SIG-M5 (cell line): Measurements from ENCODE around the gene FHL1.
"Not testable (repeated sequence)": the region's sequence is repeated elsewhere in the genome, so short reads cannot be mapped to it uniquely, and the experiment has no call there.

Experiments
- DNase-seq: peaks from one replicate; lab custom pipeline; 2025; lab: John Stamatoyannopoulos, UW

Gene FHL1

DNA sequence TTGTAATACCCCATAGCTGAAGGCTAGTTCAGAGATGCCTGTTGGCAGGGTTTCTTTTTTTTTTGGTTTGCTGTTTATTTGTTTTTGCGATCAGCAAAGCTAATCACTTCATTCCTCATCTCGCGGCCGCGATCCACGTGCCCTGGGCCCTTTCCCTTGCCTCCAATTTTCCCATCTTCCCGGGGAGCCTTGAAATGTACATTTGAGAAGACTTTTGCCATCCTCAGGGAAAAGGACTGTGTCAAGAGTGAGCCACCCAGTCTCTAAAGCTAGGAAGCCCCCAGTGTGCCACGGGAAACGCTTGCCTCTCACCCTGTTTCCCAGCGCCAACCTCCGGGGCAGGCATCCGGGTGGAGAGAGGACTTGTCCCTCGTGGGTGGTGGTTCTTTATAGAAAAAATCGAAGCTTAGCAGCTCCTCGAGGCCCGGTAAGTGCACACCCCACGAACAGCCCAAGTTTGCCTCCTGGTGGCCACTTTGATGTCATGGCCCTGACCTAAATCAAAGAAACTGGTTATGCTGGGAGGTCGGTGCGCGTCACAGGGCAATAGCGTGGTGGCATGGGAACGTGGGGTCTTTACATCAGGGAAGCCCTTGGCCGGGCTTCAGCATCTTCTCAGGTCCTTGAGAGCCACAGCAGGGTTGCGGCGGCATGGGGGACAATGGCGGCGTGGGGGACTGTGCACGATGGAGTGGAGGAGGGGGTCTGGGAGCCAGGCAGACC lies 61.8 kb downstream of the FHL1 start:
- no peak for DNase-seq

- no peak for DNase-seq
Observed at GRCh38 chrX:136209751-136210150, 62.4 kb downstream of the FHL1 start.

DNA sequence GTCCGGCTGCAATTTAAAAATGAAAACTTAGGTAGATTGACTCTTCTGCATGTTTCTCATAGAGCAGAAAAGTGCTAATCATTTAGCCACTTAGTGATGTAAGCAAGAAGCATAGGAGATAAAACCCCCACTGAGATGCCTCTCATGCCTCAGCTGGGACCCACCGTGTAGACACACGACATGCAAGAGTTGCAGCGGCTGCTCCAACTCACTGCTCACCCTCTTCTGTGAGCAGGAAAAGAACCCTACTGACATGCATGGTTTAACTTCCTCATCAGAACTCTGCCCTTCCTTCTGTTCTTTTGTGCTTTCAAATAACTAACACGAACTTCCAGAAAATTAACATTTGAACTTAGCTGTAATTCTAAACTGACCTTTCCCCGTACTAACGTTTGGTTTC lies 62.9 kb downstream of the FHL1 start:
- DNase-seq: no peak

DNA sequence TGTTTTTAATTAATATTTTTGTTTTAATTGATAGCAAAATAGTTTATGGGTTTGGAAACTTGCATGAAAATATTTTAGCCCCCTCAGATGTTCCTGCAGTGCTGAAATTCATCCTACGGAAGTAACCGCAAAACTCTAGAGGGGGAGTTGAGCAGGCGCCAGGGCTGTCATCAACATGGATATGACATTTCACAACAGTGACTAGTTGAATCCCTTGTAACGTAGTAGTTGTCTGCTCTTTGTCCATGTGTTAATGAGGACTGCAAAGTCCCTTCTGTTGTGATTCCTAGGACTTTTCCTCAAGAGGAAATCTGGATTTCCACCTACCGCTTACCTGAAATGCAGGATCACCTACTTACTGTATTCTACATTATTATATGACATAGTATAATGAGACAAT lies 63.5 kb downstream of the FHL1 start:
- no peak for DNase-seq

DNA sequence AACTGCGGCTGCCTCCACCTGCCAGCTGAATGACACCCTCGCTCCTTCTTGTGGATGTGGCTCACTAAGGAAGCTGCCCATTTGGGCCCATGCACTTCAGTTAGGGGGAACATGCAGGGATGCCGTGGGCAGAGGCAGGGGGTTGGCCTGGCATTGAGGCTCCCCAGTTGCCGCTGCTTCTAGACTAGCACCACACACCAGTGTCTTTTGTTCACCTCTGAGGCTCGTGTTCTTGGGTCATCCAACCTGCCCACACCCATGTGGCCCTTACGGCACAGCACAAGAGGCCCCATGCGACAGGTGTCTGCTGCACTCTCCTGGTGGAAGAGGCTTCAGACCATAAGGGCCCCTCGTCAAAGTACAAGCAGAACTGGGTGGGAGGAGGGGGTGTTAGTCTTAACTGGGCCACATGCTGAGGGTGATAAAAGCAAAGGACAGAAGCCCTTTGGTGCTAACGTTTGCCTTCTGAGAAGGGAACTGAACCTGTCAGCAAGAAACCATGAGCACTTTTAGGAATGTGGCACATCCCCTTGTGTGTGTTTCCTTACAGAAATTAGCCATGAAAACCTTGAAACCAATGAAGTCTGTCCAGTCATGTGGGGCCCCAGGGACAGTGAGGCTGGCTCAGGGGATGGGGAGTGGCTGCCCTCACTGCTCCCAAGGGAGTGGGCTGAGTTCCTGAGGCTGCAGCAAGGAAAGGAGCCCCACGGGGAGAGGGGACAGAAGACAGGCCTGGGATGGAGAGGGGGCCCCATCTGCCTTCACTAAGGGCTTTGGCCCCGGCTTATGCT lies 64.6 kb downstream of the FHL1 start:
- DNase-seq: no peak

- DNase-seq: no peak
Observed at GRCh38 chrX:136212557-136213111, 65.3 kb downstream of the FHL1 start.

DNA sequence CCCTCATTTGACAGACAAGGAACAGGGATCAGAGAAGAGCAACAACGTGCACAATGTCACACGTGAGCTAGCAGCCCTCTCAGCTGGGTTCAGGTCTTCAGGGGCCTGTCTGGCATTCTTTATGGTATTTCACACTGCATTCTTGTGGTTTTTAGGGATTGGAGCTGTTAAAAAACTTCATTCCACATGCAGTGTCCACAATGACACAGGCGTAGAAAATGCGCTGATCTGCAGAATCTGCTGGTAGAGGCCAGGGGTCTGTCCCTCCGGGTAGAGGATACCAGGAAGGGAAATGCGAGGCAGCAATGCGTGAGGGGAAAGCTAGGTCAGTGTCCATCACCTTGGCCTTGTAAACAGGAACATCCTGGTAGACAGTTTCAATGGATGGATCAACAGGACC lies 67.2 kb downstream of the FHL1 start:
- DNase-seq: no peak

DNA sequence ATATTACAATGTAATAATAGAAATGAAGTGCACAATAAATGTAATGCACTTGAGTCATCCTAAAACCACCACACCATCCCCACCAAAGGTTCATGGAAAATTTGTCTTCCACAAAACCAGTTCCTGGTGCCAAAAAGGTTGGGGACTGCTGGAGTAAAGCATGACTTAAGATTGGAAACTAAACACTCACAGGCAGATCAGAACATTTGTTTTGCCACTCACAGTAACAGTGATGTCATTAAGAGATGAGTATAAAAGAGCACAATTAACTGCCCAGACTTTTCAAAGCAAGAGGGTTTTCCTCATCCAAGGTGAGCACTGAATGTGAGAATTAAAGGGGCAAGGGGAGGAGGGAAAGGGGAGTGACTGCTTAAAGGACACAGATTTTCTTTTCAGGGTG lies 68.2 kb downstream of the FHL1 start:
- DNase-seq: no peak

DNA sequence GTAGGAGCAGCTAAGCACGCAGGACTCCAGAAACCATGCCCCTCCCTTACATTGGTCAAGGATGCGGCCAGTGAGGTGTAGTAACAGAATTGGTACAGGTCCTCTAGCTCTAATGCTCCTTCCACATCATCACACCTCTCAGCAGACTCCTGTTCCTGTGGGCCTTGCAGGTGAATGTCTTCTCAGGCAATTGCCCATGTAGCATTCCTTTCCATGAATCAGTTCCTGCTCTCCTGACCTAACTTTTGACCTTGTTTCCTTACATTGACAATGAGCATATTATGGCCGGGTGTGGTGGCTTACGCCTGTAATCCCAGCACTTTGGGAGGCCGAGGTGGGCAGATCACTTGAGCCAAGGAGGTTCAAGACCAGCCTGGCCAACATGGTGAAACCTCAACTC lies 72.6 kb downstream of the FHL1 start:
- no peak for DNase-seq

DNA sequence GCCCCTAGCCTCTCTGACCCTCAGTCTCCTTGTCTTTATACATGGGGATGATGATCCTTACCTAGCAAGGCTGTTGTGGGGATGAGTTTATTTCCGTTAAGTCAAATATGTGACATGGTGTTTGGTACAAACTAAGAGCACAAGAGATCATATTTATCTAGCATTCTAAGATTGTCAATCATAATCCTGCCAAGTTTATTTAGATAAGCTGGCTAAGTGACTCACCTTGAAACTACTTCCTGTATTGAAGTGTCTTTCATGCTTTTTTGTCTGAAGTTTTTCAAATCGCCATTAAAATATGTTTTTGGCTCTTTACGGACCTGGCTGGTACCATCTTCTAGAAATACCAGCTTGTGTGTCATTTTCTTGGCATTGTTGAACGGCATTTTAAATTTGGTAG lies 73.2 kb downstream of the FHL1 start:
- no peak for DNase-seq

DNA sequence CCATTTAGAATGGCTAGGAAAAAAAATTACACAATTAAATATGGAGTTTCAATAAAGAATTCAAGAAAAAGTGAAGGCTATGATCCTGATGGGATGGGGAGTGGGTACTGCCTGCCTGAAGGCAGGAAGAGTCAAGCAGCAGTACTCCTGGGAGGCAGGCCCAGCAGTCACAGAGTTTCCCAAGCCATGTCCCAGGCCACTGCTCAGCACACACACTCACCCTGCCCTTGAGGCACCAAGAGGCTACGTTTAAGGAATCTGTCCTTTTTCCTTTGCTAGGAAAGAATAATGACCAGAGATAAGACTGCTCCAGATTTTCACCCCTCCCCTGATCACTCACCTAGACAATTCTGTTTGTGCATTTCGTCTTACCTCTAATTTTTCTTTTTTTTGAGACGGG lies 73.6 kb downstream of the FHL1 start:
- no peak for DNase-seq

DNA sequence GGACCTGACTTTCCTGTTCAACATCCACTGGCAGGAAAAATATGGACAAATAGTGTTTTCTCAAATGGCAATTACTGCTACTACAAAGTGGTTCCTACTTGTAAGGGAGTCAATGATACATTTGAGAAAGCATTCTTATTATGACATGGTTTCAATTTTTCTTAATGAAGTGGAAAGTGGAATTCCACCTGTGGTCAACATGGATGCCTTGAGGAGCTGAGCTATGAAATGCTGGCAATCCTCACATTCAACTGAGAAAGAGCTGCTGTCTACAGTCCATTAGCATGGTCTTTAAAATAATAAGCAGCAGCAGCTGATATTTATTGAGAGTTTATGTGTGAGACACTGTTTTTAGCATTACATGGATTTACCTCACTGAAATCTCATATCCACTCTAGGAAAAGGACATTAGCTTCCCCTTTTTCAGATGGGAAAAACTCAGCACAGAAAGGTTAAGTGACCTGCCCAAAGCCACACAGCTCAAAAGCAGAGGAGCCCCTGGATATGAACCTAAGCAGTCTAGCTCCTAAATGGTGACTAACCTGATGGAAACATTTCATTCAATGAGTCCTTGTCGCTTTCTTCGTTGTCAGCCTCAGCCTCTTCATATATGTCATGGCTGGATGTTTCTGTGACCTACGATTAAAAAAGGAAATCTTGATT lies 74.6 kb downstream of the FHL1 start:
- no peak for DNase-seq

DNA sequence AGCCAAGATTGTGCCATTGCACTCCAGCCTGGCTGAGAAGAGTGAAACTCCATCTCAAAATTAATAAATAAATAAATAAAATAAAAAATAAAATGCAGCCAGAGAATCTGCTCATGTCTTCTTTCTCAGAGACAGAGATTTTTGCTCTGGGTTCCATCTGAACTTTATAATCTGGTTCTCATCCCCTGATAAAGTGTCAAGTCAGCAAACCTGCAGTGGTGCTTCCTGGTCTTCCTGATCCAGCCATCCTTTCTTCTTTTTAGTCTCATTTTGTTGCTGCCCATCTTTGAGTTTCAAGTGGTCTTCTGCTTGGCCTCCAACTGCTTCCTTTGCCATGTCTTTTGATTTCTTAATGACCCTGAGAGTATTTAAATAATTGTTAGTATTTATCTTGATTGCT lies 79.7 kb downstream of the FHL1 start:
- DNase-seq: no peak

- no peak for DNase-seq
Observed at GRCh38 chrX:136227948-136228838, 80.9 kb downstream of the FHL1 start.

DNA sequence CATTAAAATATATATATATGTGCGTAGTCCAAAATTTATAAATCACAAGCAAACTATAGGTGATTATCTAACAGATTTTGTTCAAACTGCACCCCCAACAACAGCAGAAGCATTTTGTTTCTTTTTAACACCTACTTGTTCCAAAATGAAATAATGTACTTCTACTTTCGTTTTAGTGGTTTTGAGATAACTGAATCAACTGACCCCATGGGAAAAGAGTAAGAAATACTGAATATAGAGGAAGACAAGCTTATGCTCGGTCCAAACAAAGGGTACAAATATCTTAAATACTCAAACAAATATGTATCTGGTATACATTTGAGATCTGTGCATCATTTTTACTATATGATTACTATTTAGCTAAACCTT lies 81.5 kb downstream of the FHL1 start:
- no peak for DNase-seq

DNA sequence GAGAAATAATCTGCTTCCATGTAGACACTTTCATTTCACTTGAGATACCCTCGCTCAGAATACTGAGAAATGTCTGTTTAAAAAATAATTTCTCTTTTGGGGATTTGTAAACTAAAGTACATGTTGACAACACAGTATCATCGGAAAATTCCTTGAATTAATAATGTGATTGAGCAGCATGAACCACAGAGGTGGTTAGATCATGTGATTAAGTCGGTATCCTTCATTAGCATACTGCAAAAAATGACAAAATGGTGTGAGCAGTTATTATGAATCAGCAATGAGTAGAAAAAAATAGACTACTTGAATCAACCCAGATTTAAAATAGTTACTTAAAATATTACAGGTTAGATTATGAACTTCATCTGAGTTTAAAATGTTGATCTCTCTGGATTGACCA lies 89.7 kb downstream of the FHL1 start:
- no peak for DNase-seq

- DNase-seq: not testable (repeated sequence)
Observed at GRCh38 chrX:136237849-136238248, 90.5 kb downstream of the FHL1 start.

GRCh38 chrX:136246201-136246600 lies 98.9 kb downstream of the FHL1 start:
- no peak for DNase-seq

DNA sequence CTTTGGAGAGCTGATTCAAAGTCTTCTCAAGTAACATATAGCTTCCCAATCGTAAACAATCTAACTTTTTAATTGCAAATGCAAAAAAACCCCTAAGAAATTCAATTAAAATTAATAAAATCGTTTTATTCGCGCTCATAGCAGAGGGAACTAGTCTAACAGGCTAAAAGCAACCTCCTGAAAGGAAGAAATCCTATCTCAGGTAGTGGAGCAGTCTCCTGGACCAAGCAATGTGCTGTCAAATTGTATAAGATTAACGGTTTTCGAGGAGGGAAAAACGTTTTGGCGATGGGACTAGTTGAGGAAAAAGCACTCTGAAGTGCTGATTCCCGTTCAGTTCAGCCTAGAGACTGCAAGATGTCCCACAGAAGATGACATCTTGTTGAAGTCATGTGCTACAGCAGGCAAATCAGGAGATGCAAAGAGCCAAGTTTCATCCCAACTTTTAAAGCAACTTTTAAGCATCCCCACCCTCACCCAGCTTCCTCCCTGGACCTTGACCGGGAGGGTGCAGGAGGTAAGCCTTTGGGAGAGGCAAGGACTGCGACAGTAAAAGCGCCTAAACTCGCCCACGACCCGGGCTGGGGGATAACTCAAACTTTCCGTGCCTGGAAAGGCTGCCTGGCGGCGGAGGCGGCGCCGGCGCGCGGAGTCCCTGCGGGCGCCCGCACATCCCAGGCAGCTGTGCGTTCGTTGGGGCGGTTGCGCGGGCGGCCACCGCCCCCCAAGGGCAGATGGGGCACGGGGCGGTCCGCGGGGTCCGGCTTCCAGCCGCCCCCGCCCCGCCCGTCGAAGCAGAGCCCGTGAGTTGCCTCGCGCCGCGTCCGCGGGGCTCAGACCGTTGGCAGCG lies 103.1 kb downstream of the FHL1 start:
- DNase-seq: no peak

DNA sequence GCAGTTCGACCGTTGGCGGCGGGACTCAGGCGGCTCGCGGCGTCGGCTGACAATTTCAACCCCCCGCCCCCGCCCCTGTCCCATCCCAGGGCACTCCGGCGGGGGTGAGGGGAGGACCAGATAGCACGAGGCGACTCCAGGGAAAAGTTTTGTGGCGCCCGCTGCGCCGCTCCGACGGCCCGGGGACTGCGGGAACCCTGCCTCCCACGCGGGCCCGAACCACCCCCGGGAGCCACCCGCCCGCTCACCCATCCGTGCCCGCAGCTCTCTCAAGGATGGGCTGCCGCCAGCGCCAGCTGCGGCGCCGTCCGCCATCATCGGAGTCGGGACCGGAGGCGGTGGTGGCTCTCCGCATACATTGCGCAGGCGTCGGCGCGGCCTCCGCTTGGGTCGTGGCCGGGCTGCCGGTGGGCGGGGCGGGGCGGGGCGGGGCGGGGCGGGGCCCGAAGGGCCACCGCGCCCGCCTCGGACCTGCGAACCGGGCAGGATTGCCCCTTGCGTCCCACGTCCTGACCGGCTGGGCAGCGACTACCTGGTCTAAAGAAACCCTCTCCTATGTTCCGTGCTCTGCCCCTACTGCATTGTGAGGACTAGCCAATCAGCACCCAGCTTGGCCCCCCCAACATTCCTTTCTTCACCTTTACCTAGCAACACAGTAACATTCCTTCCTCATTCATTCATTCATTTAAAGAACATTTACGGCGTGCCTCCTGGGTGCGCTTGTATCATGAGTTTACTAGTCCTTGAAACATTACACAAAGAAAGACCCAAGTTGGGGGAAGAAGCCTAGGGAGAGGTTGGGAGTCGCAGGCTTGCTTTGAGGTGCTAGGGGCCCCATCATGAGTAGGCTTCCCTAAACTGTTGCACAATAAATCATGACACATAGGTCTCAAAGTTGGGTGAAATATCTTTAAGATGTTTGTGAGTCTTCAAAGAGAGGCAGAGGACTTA lies 104.0 kb downstream of the FHL1 start, which contains the start of gene MAP7D3:
Gene MAP7D3 (minus strand): TSS at position 360 of the 951 bp plus-strand sequence. CDS start 42 bp downstream, at position 318.
- DNase-seq: peak; percentile 1
